HG02852 (cell line): Measurements from ENCODE around the gene RAB35.

ENCODE experiments used
- ATAC-seq: cut with Tn5 transposase; IDR thresholded peaks from one replicate; pipeline ENCODE4 v1.9.1; 2021; ENCODE audit warnings: mild to moderate bottlenecking, moderate library complexity; ENCODE audit not compliant: unreplicated experiment

Gene RAB35

GRCh38 chr12:120090206-120090605 is 26.3 kb downstream of the RAB35 start:
- no peak for ATAC-seq

- ATAC-seq, result no peak
These were observed 26.8 kb downstream of the RAB35 start for GRCh38 chr12:120089796-120090195.

- no peak for ATAC-seq
These were observed 27.4 kb downstream of the RAB35 start for GRCh38 chr12:120089105-120089504.

GRCh38 chr12:120086801-120087621 is 29.5 kb downstream of the RAB35 start:
- ATAC-seq, result peak; percentile 95

- ATAC-seq, result no peak
These were observed 30.5 kb downstream of the RAB35 start for GRCh38 chr12:120085920-120086645.

- ATAC-seq, result no peak
These were observed 34.9 kb downstream of the RAB35 start for GRCh38 chr12:120081641-120082040.

- ATAC-seq, result no peak
These were observed 36.8 kb downstream of the RAB35 start for GRCh38 chr12:120079411-120080400.

- ATAC-seq, result no peak
These were observed 37.7 kb downstream of the RAB35 start for GRCh38 chr12:120078868-120079267.

- ATAC-seq, result no peak
These were observed 39.3 kb downstream of the RAB35 start for GRCh38 chr12:120077260-120077659.

- ATAC-seq, result no peak
These were observed 39.9 kb downstream of the RAB35 start for GRCh38 chr12:120076651-120077050.

- no peak for ATAC-seq
These were observed 41.4 kb downstream of the RAB35 start for GRCh38 chr12:120075034-120075616.

GRCh38 chr12:120072472-120073249 is 43.9 kb downstream of the RAB35 start:
- no peak for ATAC-seq

- ATAC-seq, result no peak
These were observed 45.0 kb downstream of the RAB35 start for GRCh38 chr12:120071493-120072020.

GRCh38 chr12:120069278-120069677 is 47.3 kb downstream of the RAB35 start:
- ATAC-seq, result no peak

GRCh38 chr12:120067901-120068300 is 48.7 kb downstream of the RAB35 start:
- ATAC-seq, result no peak

GRCh38 chr12:120067084-120067869 is 49.3 kb downstream of the RAB35 start:
- no peak for ATAC-seq

- no peak for ATAC-seq
These were observed 50.2 kb downstream of the RAB35 start for GRCh38 chr12:120066341-120066740.

- no peak for ATAC-seq
These were observed 51.1 kb downstream of the RAB35 start for GRCh38 chr12:120065472-120065871.
